GM21737 (cell line): ENCODE results near the gene RAP1GAP2.
"Not testable (repeated sequence)": the region's sequence is repeated elsewhere in the genome, so short reads cannot be mapped to it uniquely, and the experiment has no call there.

Source experiments
- ATAC-seq: cut with Tn5 transposase; IDR thresholded peaks from one replicate; pipeline ENCODE4 v1.9.1; 2021; ENCODE audit warnings: mild to moderate bottlenecking, moderate library complexity; ENCODE audit not compliant: unreplicated experiment

RAP1GAP2 gene

DNA sequence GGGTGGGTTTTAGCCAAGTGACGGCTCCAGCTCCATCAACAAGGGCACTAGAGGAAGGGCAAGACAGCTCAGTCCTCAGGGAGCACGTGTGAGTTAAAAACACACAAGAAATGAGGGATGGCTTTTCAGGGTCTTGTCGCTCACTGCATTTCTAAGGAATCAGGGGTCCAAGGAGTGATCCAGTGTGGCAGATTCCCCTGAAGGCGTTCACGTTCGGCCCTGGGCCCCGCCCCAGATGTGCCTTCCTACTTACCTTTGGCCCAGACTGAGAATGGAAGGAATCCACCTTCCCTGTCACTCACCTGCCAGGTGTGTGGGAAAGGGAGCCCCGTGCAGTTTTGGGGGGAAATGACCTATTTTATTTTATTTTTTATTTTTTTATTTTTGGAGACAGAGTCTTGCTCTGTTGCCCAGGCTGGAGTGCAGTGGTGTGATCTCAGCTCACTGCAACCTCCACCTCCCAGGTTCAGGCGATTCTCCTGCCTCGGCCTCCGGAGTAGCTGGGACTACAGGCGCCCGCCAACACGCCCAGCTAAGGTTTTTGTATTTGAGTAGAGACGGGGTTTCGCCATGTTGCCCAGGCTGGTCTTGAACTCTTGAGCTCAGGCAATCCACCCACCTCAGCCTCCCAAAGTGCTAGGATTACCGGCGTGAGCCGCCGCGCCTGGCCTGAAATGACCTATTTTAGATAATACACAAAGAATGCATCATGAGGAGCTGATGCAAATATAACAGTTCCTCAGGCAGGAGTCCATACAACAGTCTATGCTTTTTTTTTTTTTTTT, 195.3 kb downstream of the RAP1GAP2 start:
- not testable (repeated sequence) for ATAC-seq

DNA sequence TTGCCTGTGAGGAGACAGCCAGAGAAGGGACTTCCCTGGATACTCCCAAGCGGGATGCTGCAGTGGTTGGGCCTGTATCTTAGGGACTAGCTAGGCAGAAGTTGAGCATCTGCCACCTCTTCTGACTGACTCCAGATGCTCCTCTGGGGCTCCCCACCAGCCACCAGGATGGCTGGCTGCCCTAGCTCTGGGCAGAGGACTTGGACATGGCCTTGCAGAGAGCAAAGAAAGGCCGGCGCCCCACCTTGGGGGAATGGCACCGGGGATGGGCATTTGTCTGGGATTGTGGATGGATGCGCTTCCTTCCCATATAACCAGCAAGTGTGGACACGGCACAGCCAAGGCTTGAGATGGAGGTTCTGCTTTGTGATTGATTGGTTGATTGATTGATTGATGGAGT, 198.2 kb downstream of the RAP1GAP2 start:
- no peak for ATAC-seq

DNA sequence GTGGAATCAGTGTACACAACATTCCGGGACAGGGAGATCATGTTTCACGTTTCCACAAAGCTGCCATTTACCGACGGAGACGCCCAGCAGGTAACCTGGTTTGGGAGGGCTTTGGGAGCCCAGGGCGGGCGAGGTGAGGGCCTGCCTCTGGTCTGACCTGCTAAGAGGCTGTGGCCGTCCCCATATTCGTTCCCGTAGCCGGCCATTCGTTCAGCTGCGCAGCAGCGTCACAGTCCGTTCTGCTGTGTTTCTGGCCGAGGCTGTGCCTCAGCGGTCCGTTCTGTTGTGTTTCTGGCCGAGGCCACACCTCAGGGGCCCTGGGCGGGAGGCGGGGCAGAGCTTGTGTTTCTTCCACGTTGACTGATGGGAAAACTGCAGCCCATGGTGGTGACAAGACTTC, 199.1 kb downstream of the RAP1GAP2 start:
- no peak for ATAC-seq

- ATAC-seq: no peak
These were observed 199.9 kb downstream of the RAP1GAP2 start for GRCh38 chr17:2995886-2996809.

- no peak for ATAC-seq
These were observed 200.8 kb downstream of the RAP1GAP2 start for GRCh38 chr17:2996810-2997670.

GRCh38 chr17:2998469-2998901, 202.2 kb downstream of the RAP1GAP2 start:
- not testable (repeated sequence) for ATAC-seq

- peak; percentile 69 for ATAC-seq
These were observed 206.5 kb downstream of the RAP1GAP2 start for GRCh38 chr17:3002538-3003295.

DNA sequence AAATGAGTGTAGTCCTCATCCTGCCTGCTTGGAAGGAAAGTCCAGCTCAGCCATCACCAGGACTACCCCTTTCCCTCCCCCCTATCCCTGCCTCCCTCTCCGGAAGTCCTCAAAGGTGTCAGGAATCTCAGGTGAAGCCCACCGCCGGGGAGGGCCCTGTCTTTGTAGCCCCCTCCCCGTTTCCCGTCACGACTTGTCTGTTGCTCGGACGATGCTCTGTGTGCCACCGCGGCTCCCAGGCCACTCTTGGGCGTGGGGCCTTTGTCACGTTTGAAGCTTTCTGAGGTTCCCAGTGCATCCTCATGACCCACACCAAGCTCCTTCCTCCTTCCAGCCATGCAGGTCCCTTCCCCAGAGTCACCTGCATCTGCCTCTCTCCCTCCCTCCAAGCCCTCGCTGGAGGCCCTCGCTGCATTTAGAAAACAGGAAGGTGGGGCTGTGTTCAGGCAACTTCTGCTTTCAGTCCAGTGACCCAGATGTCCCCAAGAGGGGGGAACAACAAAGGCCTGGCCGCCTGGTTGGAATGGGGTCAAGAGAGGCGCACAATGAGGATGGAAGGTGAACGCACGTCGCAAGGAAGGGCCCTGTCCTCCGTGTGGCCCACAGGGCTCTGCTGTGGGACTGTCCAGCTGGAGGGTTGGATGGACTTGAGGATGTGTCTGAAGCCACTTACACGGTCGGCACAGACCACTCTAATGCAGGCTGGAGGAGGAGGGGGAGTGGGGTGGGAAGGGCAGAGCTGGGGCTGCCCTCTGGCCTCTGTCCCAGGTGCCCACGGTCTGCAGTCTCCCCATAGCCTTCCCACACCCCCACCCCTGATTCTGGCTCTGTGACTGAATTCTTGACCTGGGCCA, 207.3 kb downstream of the RAP1GAP2 start:
- ATAC-seq: no peak

DNA sequence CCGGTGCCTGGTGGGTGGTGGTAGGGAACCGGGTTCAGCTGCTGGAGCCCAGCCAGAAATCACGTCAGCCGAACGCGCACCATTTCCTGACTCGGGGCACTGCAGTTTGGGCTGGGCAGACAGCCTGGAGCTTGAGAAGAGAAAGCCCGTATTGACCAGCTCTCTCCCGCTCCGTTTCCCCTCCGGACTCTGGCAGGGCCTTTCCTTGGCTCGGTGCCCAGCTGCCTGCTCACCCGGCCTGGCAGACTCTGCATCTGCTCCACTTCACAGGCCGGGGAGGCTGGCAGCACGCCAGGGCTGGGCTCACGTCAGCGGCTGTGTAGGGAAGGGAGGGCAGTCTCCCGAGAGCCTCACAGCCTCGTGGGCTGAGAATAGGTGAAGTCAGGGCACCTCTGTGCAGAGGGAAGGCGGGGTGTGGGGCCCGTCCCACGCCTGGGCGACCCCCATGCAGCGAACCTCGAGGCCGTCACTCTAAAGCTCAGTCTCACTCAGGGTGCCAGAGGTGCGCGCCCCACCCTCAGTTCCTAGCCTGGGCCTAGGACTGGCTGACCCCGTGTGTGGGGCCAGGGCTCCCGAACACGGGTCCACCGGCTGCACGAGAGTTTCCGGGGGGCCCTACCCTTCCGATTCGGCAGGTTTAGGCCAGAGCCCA, 208.0 kb downstream of the RAP1GAP2 start:
- ATAC-seq: no peak

GRCh38 chr17:3004925-3005324, 208.7 kb downstream of the RAP1GAP2 start:
- ATAC-seq: no peak

DNA sequence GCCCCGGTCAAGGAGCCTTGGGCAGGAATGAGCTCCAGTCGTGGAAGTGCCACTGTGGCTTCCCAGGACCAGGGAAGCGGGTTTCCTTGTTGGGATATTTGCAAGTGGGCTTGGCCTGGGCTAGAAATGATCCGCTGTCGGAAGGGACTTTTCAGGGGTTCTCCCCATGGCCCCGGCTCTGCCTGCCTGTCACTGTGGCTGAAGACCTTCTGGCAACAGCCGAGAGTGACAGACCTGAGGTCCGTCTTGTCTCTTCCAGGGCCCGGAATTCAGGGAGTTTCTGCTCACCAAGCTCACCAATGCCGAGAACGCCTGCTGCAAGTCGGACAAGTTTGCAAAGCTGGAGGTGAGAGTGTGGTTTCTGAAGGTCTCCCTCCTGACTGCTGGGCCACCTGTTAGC, 209.5 kb downstream of the RAP1GAP2 start:
- ATAC-seq: no peak

DNA sequence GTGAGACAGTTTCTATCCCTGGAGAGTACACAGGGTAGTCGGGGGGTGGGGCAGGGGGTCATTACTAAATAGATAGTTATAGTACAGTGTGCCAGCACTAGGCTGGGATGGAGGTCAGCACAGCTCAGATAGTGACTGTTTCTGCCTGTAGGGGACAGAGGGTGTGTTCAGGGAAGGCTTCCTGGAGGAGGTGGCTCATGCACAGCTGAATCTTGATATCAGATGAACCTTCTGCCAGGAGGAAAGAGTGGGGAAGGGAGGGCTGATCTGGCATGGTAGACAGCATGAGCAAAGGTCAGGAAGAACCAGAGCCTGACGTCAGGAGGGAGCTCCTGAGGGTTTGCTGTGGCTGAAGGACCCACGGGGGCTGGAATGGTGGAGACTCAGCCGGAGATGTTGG, 210.6 kb downstream of the RAP1GAP2 start:
- ATAC-seq: no peak

GRCh38 chr17:3007651-3008121, 211.4 kb downstream of the RAP1GAP2 start:
- ATAC-seq: no peak

GRCh38 chr17:3008336-3009288, 212.4 kb downstream of the RAP1GAP2 start:
- ATAC-seq: no peak

- ATAC-seq: no peak
These were observed 213.2 kb downstream of the RAP1GAP2 start for GRCh38 chr17:3009411-3009920.

- no peak for ATAC-seq
These were observed 215.7 kb downstream of the RAP1GAP2 start for GRCh38 chr17:3011891-3012290.

DNA sequence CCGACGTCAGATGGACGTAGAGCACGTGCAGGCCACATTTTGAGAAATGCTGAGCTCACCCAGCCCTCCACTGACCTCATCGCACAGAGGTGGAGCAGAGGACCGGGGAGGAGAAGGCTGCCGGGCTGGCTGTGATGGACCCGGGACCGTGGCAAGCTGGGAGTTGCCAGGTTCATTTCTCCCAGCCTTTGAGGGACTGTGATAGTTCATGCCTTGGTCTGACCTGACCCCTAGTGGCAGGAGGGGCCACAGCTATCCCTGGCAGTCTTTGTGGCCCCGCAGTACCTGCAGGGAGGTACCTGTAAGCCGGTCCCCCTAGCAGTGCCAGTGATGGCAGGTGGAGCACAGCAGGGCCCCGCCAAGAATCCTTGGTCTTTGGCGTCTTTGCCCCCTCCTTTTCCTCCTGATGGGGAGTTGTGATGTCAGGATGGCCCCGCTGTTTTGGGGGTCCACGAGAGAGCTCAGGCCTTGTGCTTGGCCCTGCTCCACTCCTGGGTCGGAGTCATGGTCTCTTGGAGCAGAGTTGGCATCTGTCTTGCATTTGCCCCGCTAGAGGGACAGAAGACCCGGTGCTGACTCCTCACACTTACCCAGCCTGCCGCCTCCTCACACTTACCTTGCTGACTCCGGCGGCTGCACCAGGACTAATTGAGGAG, 216.8 kb downstream of the RAP1GAP2 start:
- no peak for ATAC-seq
